HG02588 (cell line): Measurements from ENCODE around the gene RTEL1.

Source experiments
- ATAC-seq: cut with Tn5 transposase; IDR thresholded peaks from one replicate; pipeline ENCODE4 v1.9.1; 2021; ENCODE audit warnings: mild to moderate bottlenecking, moderate library complexity; ENCODE audit not compliant: unreplicated experiment

Gene RTEL1

DNA sequence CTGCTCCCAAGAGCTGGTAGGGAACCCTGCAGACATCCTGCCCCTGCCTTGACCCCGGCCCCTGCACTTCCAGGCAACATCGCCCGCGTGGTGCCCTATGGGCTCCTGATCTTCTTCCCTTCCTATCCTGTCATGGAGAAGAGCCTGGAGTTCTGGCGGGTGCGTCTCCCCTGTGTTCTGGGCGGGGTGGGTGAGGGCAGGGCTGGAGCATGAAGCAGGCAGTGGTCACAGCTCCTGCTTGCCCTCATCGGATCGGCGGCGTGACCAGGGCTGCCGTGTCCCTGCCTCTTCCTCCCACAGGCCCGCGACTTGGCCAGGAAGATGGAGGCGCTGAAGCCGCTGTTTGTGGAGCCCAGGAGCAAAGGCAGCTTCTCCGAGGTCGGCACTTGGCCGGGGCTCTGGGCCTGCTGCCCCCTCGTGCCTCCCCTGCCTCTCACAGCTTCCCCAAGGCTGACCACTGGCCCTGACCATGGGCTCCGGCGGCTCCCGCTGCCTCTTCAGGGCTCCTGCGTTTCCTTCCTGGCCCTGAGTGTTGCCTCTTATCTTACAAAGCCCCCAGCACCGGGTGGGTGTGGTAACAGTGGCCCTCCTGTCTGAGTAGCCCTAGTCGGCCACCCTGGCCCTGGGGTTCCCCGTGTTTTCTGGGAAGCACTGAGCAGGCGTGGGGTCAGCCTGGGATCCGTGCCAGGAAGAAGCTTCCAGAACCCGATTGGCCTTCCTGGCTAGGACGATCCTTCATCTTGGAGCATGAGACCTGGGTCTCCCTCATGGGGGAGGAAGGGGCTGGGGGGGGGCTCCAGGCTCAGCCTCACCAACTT is 30.3 kb downstream of the RTEL1 start:
- ATAC-seq = no peak

DNA sequence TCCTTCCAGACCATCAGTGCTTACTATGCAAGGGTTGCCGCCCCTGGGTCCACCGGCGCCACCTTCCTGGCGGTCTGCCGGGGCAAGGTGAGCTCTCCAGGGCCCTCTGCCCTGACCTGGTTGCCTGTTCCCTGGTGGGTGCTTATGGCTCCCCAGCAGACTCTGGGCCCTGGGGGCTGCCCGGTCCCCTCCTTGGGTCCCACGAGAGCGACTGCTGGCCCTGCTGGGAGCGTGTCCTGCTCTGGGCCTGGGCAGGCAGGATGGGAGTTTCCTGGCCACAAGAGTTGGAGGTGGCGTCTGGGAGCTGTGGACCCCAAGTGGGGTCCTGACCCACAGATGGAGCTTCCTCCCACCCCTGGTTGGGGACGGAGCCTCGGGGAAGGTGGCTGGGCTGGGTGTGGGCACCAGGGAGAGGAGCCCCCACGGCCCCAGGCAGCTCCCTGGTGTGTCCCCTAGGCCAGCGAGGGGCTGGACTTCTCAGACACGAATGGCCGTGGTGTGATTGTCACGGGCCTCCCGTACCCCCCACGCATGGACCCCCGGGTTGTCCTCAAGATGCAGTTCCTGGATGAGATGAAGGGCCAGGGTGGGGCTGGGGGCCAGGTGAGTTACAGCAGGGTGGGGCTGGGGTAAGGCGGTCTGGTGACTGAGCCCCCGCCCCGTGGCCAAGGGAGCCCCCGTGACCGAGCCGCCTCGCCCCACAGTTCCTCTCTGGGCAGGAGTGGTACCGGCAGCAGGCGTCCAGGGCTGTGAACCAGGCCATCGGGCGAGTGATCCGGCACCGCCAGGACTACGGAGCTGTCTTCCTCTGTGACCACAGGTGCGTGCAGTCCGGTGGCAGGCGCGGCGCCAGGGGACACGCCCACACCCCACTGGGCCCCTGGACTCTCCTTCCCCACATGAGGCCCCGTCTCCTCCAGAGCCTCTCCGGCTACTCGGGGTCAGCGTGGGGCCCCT is 31.2 kb downstream of the RTEL1 start:
- no peak for ATAC-seq

DNA sequence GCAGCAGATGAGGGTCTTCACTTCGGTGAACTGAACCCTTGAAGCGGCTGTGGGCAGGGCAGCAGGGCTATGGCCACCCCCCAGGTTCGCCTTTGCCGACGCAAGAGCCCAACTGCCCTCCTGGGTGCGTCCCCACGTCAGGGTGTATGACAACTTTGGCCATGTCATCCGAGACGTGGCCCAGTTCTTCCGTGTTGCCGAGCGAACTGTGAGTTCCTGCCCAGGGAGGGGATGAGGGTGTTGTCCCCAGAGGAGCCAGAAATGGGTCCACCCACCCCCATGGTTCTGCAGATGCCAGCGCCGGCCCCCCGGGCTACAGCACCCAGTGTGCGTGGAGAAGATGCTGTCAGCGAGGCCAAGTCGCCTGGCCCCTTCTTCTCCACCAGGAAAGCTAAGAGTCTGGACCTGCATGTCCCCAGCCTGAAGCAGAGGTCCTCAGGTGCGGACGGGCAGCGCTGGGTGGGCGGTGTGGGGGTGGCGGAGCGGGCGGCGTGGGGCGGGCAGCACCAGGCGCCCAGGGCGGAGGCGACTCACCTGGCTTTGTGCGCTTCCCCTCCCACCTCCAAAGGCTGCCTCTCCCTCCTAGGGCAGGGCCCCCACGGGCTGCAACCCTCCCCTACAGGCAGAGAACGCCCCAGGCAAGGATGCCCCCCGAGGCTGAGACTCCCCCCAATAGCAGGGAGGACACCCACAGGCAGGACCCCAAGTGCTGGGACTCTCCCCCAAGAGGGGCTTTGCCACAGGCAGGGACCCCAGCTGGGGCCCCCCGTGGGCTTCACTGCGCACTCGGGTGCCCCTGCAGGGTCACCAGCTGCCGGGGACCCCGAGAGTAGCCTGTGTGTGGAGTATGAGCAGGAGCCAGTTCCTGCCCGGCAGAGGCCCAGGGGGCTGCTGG is 32.1 kb downstream of the RTEL1 start:
- ATAC-seq = no peak

DNA sequence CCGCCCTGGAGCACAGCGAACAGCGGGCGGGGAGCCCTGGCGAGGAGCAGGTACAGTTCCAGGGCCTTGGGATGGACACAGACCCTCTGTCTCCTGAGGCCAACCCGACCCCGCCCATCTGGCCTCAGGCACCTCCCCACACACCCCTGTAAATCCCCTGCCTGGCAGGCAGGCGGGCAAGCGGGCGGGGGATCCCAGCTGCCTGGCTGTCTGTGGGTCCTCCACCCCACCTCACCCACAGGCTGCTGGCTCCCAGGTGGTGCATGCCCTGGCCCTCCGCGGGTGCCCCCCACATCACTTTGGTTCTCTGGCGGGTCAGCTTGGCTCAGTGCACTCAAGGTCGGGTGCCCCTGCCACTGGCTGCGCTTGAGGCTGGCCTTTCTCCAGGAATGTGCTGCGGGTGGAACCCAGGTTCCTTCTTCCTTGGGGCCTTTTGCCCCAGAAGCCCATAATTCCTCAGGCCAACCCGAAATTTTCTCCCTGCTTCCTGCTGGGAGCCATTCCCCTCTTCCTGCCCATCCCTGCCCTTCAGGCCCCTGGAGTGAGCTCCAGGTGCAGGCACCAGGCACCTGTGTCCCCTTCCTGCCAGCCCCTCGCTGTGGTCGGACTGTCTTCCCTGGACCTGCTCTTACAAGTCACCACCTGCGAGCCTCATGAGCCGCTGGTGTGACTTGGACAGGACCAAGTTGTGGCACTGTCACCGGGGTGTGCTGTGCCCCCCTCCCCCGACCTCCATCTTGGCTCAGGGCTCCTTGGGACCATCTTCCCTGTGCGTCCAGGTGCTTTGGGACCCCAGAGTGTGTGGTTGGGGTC is 33.0 kb downstream of the RTEL1 start:
- no peak for ATAC-seq

DNA sequence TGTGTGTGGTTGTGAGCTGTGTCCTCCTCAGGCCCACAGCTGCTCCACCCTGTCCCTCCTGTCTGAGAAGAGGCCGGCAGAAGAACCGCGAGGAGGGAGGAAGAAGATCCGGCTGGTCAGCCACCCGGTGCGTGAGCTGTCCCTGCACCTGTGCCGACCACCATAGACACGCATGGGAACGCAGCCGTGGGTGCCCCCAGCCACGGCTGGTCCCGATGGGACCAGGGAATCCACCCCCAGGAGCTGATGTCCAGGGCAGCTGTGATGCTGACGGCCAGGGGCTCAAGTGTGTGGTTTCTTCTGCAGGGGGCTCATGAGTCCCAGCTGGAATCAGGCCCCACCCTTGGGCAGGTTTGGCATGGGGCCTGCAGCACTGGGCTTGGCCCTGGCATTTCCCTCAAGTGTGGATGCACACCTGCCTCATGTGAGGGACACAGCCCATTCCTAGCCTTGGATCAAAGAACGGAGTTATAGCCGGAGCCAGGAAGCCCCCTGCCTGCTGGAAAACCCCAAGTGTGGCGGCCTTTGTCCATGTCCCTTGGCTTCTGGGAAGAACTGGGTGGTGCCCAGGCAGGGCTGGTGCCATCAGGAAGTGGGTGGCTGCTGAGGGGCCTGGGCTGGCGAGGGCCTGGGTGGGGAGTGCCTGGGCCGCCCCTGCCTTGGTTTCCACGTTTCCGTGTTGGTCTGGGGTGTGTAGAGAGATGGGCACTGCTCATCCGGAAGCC is 33.8 kb downstream of the RTEL1 start:
- ATAC-seq = no peak

DNA sequence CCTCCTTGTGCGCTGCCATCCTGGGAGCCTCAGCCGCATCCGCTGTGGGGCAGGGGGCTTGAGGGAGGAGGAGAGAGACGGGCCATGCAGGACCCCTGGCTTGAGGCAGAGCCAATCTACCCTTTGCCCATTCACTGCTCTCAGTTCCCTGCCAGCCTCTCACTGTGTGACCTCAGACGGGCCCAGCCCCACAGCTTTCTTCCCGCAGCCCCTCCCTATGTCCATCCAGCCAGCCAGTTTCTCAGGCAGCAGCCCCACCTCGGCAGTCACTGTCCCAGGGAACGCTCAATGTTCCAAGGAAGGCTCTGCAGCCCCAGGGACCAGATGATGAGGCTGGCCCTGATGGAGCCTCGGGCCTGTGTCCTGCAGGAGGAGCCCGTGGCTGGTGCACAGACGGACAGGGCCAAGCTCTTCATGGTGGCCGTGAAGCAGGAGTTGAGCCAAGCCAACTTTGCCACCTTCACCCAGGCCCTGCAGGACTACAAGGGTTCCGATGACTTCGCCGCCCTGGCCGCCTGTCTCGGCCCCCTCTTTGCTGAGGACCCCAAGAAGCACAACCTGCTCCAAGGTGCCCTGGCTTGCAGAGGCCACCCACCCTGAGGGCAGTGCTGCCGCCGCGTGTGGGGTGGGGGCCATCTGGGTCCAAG is 34.4 kb downstream of the RTEL1 start:
- ATAC-seq = no peak

DNA sequence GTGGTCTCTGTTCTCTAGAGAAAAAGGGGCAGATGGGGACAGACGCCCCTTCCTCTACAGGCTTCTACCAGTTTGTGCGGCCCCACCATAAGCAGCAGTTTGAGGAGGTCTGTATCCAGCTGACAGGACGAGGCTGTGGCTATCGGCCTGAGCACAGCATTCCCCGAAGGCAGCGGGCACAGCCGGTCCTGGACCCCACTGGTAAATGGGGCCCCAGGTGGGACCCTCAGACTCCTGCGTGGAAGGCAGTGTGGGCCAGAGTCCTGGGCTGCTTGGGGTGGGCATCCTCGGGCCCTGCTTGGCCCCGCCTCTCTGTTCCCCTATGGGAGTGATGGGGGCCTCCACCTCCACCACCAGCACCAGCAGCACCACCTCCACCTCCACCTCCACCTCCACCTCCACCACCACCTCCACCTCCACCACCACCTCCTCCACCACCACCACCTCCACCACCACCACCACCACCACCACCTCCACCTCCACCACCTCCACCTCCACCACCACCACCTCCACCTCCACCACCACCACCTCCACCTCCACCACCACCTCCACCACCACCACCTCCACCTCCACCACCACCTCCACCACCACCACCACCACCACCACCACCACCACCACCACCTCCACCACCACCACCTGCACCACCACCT is 35.1 kb downstream of the RTEL1 start:
- no peak for ATAC-seq

DNA sequence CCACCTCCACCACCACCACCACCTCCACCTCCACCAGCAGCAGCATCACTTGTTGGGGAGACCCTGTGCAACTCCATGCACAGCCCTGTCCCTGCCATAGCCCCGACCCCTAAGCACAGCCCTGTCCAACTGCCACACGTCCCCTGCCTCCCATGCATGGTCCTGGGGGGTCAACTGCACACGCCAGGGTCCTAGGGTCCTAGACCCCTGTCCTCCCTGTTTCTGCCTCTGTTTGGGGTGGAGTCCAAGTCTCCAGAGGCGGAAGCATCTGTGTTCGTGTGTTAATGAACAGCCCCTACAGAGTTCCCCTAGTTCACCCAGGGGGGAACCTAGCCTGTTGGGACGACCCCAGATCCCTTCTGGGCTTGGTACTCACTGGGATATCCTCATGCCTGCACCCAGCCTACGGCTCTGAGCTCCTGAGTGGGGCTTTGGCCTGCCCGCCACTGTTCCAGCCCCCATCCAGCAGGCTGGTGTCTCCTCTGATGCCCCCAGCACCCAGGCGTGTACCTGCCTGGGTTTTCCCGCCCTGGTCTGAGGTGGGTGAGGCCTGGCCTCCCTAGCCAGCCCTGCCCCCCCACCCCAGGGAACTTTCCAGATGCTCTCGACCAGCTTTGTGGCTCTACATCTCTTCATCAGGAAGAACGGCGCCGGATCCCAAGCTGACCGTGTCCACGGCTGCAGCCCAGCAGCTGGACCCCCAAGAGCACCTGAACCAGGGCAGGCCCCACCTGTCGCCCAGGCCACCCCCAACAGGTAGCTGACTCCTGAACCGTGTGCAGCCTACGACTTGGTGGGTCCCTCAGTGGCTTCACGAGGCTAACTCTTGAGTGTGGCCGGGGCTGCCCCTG is 35.8 kb downstream of the RTEL1 start:
- no peak for ATAC-seq

DNA sequence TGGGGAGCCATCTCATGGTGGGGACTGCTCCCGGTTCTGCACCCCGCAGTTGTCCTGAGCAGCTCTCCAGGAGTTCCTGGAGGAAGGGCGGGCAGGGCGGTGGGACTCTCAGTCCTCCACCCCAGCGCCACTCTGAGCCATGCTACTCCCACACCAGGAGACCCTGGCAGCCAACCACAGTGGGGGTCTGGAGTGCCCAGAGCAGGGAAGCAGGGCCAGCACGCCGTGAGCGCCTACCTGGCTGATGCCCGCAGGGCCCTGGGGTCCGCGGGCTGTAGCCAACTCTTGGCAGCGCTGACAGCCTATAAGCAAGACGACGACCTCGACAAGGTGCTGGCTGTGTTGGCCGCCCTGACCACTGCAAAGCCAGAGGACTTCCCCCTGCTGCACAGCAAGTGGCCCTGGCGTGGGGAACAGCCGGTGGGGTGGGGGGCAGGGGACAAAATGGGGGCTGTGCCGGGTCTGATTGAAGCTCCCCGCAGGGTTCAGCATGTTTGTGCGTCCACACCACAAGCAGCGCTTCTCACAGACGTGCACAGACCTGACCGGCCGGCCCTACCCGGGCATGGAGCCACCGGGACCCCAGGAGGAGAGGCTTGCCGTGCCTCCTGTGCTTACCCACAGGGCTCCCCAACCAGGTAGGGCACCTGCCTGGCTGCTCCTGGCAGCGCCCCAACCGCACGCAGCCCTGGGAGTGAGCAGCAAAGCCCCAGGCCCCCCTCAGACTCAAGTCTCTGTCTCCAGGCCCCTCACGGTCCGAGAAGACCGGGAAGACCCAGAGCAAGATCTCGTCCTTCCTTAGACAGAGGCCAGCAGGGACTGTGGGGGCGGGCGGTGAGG is 36.7 kb downstream of the RTEL1 start:
- no peak for ATAC-seq

DNA sequence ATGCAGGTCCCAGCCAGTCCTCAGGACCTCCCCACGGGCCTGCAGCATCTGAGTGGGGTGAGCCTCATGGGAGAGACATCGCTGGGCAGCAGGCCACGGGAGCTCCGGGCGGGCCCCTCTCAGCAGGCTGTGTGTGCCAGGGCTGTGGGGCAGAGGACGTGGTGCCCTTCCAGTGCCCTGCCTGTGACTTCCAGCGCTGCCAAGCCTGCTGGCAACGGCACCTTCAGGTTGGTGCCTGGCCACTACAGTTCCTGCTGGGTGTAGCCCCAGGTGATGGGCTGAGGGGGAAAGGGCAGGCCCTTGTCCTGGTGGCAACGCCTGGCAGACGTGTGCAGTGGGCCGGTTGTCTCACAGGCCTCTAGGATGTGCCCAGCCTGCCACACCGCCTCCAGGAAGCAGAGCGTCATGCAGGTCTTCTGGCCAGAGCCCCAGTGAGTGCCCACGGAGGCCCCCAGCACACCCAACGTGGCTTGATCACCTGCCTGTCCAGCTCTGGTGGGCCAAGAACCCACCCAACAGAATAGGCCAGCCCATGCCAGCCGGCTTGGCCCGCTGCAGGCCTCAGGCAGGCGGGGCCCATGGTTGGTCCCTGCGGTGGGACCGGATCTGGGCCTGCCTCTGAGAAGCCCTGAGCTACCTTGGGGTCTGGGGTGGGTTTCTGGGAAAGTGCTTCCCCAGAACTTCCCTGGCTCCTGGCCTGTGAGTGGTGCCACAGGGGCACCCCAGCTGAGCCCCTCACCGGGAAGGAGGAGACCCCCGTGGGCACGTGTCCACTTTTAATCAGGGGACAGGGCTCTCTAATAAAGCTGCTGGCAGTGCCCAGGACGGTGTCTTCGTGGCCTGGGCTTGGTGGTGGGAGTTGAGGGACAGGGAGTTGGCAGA is 37.6 kb downstream of the RTEL1 start:
- no peak for ATAC-seq

DNA sequence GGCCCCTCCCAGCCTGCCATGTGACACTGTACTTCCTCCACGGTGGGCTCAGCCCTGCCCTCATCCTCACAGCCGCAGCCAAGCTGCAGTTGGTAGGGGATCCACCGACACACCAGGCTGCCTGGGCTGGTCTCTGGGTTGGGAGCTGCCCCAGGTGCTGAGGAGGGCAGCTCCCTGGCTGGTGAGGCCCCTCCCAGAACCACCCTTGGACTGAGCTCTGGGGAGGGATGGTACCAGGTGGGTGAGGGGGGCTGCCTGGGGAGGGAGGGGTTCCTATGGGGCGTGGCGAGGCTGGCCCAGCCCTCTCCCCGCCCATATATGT is 38.2 kb downstream of the RTEL1 start:
- ATAC-seq = no peak

DNA sequence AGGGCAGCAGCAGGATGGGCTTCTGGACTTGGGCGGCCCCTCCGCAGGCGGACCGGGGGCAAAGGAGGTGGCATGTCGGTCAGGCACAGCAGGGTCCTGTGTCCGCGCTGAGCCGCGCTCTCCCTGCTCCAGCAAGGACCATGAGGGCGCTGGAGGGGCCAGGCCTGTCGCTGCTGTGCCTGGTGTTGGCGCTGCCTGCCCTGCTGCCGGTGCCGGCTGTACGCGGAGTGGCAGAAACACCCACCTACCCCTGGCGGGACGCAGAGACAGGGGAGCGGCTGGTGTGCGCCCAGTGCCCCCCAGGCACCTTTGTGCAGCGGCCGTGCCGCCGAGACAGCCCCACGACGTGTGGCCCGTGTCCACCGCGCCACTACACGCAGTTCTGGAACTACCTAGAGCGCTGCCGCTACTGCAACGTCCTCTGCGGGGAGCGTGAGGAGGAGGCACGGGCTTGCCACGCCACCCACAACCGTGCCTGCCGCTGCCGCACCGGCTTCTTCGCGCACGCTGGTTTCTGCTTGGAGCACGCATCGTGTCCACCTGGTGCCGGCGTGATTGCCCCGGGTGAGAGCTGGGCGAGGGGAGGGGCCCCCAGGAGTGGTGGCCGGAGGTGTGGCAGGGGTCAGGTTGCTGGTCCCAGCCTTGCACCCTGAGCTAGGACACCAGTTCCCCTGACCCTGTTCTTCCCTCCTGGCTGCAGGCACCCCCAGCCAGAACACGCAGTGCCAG is 38.7 kb downstream of the RTEL1 start, which contains the start of gene TNFRSF6B:
Gene TNFRSF6B, plus strand, starts transcription at position 25 of the 729 bp plus-strand sequence. Its CDS starts 116 bp downstream, at position 141.
- ATAC-seq = no peak

DNA sequence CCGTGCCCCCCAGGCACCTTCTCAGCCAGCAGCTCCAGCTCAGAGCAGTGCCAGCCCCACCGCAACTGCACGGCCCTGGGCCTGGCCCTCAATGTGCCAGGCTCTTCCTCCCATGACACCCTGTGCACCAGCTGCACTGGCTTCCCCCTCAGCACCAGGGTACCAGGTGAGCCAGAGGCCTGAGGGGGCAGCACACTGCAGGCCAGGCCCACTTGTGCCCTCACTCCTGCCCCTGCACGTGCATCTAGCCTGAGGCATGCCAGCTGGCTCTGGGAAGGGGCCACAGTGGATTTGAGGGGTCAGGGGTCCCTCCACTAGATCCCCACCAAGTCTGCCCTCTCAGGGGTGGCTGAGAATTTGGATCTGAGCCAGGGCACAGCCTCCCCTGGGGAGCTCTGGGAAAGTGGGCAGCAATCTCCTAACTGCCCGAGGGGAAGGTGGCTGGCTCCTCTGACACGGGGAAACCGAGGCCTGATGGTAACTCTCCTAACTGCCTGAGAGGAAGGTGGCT is 39.3 kb downstream of the RTEL1 start:
- ATAC-seq = no peak

DNA sequence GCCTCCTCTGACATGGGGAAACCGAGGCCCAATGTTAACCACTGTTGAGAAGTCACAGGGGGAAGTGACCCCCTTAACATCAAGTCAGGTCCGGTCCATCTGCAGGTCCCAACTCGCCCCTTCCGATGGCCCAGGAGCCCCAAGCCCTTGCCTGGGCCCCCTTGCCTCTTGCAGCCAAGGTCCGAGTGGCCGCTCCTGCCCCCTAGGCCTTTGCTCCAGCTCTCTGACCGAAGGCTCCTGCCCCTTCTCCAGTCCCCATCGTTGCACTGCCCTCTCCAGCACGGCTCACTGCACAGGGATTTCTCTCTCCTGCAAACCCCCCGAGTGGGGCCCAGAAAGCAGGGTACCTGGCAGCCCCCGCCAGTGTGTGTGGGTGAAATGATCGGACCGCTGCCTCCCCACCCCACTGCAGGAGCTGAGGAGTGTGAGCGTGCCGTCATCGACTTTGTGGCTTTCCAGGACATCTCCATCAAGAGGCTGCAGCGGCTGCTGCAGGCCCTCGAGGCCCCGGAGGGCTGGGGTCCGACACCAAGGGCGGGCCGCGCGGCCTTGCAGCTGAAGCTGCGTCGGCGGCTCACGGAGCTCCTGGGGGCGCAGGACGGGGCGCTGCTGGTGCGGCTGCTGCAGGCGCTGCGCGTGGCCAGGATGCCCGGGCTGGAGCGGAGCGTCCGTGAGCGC is 39.9 kb downstream of the RTEL1 start:
- ATAC-seq = no peak
